ENCODE measurements around the gene RAB7B. TPM values are rescaled to one million over a fixed set of nuclear protein-coding genes. Genes with fewer than 3 reads are reported as not detected.
"Not testable (repeated sequence)": the region's sequence is repeated elsewhere in the genome, so short reads cannot be mapped to it uniquely, and the experiment has no call there.

Gene RAB7B, protein sequence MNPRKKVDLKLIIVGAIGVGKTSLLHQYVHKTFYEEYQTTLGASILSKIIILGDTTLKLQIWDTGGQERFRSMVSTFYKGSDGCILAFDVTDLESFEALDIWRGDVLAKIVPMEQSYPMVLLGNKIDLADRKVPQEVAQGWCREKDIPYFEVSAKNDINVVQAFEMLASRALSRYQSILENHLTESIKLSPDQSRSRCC
- total RNA-seq (2021; fragmentation: NEBNext Ultra II Directional; extraction: Animal tissue kit (Norgen Biotek cat#: 25700)): 1 to 10 TPM; 2.6 to 6.6 (median 5.3) TPM
- long read RNA-seq, transcript RAB7B-201 (6 exons, 2,888 nt): major isoform, 9 of 10 reads
- long read RNA-seq, partial matches to known transcripts: 0 of 10 reads
- long read RNA-seq, other reads (novel, unspliced or antisense): 0 of 10 reads

DNA sequence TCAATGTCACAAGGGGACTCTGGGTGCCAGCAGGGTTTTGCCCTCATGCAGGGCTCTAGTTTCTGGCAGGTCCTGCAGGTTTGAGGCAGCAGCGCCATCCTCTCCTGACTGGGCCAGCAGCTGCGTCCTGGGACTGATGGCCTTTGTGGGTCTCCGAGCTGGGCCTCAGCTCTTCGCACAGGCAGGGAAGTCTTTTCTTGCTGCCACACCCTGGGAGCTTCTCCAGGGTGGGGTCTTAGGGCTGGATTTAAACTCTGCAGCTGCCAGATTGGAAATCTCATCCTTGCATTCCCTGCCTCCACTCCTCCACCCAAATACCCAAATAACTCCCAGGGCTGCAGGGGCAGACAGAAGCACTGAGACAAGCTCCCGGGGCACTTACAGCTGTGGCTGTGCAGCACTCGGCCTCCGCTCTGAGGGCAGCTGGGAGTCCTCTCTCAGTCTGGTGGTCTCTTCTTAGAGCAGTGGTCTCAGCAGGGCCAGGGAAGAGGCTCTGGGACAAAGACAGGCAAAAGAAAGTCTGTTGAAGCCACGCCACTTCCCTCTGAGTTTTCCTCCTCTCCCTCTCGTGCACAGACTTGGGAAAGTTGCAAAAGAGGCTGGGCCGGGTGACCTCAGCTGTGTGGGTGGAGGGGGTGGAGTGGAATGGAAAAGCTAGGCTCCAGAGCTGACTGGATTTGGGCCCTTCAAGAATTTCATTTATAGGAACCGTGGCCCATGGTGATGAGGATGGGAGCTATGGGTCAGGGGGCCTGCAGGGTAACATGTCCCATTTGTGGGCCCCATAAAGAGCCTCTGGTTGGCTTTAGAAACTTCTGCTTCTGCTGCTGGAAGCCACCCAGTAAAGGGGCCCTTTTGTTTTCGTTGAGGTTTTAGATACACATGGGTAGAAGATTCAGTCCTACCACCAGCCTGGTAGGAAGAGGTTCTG is at the start of gene RAB7B:
Gene RAB7B (minus strand): TSS at position 525 of the 931 bp plus-strand sequence. CDS start 9,260 bp downstream, outside the sequence.
- Mint-ChIP-seq H3K27ac (peak within 1 kb of the TSS; percentile 88), H3K4me1 (ENCODE audit: low read depth) (peaks cover 53% of the 10 kb centered on the region), H3K4me3 (peak within 1 kb of the TSS; percentile 85), H3K36me3 (ENCODE audit: low read depth) (no peaks in the 10 kb centered on the region), H3K9me3 (no peaks in the 10 kb centered on the region), H3K27me3 (ENCODE audit: insufficient read depth) (peaks cover 5% of the 10 kb centered on the region; the same call in 1 of the 2 replicates)
- peak; percentile 64 for DNase-seq
- TF ChIP-seq CTCF (IDR thresholded peaks at IDR 0.05): no peak

DNA sequence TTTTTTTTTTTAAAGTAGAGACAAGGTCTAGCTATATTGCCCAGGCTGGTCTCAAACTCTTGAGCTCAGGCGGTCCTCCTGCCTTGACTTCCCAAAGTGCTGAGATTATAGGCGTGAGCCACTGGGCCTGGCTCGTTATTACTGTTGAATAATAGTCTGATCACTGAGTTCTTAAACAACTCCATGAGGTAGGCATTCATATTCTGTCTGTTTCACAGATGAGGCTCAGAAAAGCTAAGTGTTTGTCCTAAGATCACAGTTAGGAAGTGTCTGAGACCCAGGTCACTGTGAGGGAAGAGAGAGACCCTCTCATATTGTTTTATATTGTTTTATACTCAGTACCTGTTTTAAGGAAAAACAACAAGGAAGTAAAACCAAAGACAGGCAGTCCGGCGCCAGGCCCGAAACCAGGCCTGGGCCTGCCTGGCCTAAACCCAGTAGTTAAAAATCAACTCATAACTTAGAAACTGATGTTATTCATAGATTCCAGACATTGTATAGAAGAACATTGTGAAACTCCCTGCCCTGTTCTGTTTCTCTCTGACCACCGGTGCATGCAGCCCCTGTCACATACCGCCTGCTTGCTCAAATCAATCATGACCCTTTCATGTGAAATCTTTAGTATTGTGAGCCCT is 49.2 kb upstream of the RAB7B start:
- not testable (repeated sequence) for H3K36me3 Mint-ChIP-seq (ENCODE audit: low read depth); DNase-seq; H3K27ac Mint-ChIP-seq; H3K4me3 Mint-ChIP-seq; H3K9me3 Mint-ChIP-seq; H3K4me1 Mint-ChIP-seq (ENCODE audit: low read depth)
- peaks cover 49% of the 10 kb centered on the region for H3K27me3 Mint-ChIP-seq (ENCODE audit: insufficient read depth)

DNA sequence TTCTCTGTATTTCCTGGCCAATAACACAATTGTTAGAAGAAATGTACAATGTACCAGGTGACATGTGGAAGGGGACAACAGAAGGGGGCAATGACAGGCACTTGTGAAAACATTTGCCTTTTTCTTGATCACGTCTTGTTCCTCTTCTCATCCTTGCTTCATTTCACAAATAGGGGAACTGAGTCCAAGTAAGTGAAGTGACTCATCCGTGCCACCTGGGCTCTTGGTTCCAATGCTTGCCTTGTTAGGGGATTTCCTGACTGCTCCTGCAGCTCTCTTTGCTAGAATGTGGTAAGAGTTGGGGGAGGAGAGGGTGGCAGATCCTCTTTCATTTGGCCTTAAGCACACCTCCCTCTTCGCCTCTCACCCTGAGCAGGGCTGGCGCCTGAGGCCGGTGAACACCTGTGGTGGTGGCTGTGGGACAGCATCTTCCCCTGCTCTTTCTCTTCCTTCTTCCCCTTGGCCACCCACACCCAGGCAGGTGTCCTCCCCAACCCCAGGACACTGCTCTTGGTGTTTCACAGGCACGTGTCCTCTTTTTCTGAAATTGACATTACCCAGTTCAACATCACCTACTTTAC is 47.5 kb upstream of the RAB7B start:
- H3K9me3 Mint-ChIP-seq: no peaks in the 10 kb centered on the region
- H3K4me3 Mint-ChIP-seq: no peak overlapping the region
- no peak overlapping the region for H3K27ac Mint-ChIP-seq
- H3K4me1 Mint-ChIP-seq (ENCODE audit: low read depth): no peaks in the 10 kb centered on the region
- H3K27me3 Mint-ChIP-seq (ENCODE audit: insufficient read depth): peaks cover 46% of the 10 kb centered on the region
- H3K36me3 Mint-ChIP-seq (ENCODE audit: low read depth): no peaks in the 10 kb centered on the region
- TF ChIP-seq CTCF (IDR thresholded peaks at IDR 0.05): no peak
- no peak for DNase-seq

DNA sequence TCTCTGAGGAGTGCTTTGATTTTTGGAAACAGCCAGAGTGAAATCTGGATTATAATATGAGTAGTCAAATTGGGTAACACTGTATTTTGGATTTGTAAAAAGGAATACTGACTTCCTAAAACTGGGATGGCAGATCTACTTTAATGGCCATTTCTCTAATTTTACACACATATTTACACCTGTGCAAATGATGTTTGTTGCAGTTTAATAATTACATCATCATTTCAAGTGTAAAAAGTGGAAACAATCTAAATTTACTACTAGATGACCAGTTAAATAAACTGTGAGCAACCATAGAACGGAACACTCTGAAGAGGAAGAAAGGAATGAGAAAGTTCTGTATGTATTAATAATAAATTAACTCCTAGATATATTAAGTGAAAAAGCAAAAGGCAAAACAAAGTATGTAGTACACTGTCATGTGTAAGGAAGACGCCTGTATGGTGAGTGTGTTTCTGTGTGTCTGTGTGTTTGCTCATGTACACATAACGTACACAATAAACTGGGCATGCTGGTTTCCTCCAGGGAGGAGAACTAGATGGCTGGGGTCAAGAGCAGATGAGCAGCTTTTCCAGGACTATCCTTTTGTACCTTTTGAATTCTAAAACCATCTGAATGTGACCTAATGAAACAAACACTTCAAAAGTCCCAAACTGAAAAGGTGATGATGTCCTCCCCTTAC is 46.9 kb upstream of the RAB7B start:
- Mint-ChIP-seq H3K9me3 (no peaks in the 10 kb centered on the region), H3K27me3 (ENCODE audit: insufficient read depth) (peaks cover 40% of the 10 kb centered on the region), H3K36me3 (ENCODE audit: low read depth) (no peaks in the 10 kb centered on the region), H3K4me3 (no peak overlapping the region), H3K27ac (no peak overlapping the region), H3K4me1 (ENCODE audit: low read depth) (no peaks in the 10 kb centered on the region)
- DNase-seq: no peak
- no peak for TF ChIP-seq CTCF (IDR thresholded peaks at IDR 0.05)

DNA sequence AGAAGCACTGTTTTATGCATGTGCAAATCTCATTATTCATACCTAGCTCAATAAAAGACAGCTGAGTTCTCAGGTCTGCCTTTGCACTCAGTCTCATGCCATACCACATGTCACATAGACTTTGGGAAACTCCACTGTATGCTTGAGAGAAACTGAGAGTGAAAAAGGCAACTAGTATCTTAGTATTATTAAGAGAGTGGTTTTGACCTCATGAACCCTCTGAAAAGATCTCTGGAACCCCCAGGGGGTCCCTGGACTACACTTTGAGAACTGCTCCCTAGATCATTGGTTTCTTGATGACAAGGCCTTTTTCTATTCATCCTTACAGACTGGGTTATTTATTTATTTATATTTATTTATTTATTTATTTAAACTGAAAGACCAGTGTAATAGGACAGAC is 46.1 kb upstream of the RAB7B start:
- H3K9me3 Mint-ChIP-seq: no peaks in the 10 kb centered on the region
- no peaks in the 10 kb centered on the region for H3K36me3 Mint-ChIP-seq (ENCODE audit: low read depth)
- no peak overlapping the region for H3K4me3 Mint-ChIP-seq
- no peak for DNase-seq
- TF ChIP-seq CTCF (IDR thresholded peaks at IDR 0.05): no peak
- H3K27me3 Mint-ChIP-seq (ENCODE audit: insufficient read depth): peaks cover 36% of the 10 kb centered on the region
- no peaks in the 10 kb centered on the region for H3K4me1 Mint-ChIP-seq (ENCODE audit: low read depth)
- no peak overlapping the region for H3K27ac Mint-ChIP-seq
